GM18519 (cell line): ENCODE results near the gene EXO5.
"Not testable (repeated sequence)": the region's sequence is repeated elsewhere in the genome, so short reads cannot be mapped to it uniquely, and the experiment has no call there.

Experiments
- ATAC-seq: cut with Tn5 transposase; IDR thresholded peaks from one replicate; pipeline ENCODE4 v1.9.1; 2021; ENCODE audit warnings: mild to moderate bottlenecking, moderate library complexity; ENCODE audit not compliant: unreplicated experiment, low FRiP score

Gene EXO5

GRCh38 chr1:40546957-40547356 is 38.4 kb downstream of the EXO5 start:
- no peak for ATAC-seq

DNA sequence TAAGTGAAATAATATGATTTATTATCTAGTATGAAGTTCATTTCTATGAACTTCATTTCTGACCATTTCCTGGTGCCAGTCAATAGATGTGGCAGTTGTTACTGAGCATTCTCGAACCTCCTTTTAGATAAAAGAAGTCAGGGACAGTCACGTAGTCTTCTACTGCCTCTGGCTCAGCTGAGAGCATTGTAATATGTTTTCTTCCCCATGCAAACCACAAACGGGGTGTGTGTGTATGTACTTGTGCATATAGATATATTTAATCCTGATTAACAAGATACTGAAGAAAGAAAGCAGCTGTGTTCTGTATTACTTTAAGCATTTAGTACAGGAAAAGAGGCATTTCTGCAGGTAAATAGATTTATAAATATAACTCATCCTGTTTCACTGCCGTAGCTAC is 44.5 kb downstream of the EXO5 start:
- ATAC-seq, result no peak

- not testable (repeated sequence) for ATAC-seq
These were observed 46.2 kb downstream of the EXO5 start for GRCh38 chr1:40554807-40555206.

- ATAC-seq, result no peak
These were observed 47.6 kb downstream of the EXO5 start for GRCh38 chr1:40556121-40556520.

DNA sequence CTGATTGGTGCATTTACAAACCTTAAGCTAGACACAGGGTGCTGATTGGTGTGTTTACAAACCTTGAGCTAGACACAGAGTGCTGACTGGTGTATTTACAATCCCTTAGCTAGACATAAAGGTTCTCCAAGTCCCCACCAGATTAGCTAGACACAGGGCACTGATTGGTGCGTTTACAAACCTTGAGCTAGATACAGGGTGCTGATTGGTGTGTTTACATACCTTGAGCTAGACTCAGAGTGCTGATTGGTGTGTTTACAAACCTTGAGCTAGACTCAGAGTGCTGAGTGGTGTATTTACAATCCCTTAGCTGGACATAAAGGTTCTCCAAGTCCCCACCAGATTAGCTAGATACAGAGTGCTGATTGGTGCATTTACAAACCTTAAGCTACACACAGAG is 49.7 kb downstream of the EXO5 start:
- not testable (repeated sequence) for ATAC-seq

DNA sequence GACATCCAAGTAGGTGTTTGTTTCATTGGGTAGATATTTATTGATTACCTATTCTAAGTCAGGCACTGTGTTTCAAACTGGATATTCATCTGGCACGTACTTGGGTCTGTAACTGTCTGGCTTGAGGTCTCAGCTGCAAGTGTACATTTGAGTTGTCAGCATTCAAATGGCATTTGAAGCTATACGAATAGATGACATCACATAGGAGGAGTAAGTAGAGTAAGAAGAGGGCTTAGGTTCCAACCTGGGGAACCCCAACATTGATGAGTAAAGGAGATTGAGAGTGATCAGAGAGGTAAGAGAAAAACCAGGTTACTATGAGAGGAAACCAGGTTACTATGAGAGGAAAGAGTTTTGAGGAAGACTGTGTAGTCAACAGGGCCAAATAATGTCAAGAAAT is 53.6 kb downstream of the EXO5 start:
- no peak for ATAC-seq

DNA sequence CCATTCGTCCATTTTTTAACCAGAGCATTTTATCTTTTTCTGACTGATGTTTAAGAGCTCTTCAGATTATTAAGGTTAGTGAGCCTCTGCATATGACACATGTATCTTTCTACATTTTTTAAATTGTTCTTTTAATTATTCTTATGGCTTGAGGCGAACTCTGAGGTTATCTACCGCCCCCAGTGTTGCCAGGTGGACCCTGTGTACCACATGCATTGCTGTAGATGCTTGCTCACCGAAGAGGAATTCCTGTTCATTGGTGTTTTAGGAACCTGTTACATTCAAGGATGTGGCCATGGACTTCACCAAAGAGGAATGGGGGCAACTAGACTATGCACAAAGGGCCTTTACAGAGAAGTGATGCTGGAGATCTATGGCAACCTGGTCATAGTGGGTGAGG is 54.7 kb downstream of the EXO5 start:
- ATAC-seq, result no peak

DNA sequence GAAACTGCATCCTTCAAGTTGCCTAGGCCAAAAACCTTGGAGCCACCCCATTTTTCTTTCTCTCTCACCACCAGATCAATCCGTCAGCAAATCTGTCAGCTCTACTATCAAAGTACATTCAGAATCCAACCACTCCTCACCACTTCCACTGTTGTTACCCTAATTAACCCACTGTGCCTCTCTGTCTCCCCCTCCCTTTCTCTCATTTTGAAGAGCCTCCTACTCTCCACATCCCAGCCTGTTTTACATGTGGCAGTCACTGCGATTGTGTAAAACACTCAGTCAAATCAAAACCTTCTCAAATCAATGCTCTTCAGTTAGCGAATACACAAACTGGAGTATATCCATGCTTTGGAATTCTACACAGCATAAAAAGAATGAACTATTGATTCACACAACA is 55.9 kb downstream of the EXO5 start:
- no peak for ATAC-seq

GRCh38 chr1:40564913-40565312 is 56.3 kb downstream of the EXO5 start:
- ATAC-seq, result no peak
